Stomach smooth muscle (tissue), 2 donors: Measurements from ENCODE around the gene ZFP69B.

Experiments
- H3K27ac ChIP-seq: one replicate; pipeline ENCODE4 v1.7.0; 2013; ENCODE audit warnings: mild to moderate bottlenecking, low read length, inconsistent platforms
- H3K27me3 ChIP-seq, 2 donors: one replicate each; pipeline ENCODE4 v1.7.0; 2013; ENCODE audit warnings: low read length in 2 of 2; ENCODE audit not compliant: insufficient read depth in 2 of 2, control insufficient read depth in 1 of 2
- H3K36me3 ChIP-seq, 2 donors: one replicate each; pipeline ENCODE4 v1.7.0; 2013; ENCODE audit warnings: low read length in 2 of 2; ENCODE audit not compliant: control insufficient read depth in 2 of 2, insufficient read depth in 2 of 2
- H3K4me1 ChIP-seq: one replicate; pipeline ENCODE4 v1.7.0; 2013; ENCODE audit warnings: low read length; ENCODE audit not compliant: control insufficient read depth, insufficient read depth
- H3K4me3 ChIP-seq, 2 donors: one replicate each; pipeline ENCODE4 v1.7.0; 2013; ENCODE audit warnings: low read length in 2 of 2
- H3K9ac ChIP-seq, 2 donors: one replicate each; pipeline ENCODE4 v1.7.0; 2013; ENCODE audit warnings: low read length in 2 of 2, mild to moderate bottlenecking in 1 of 2
- H3K9me3 ChIP-seq, 2 donors: one replicate each; pipeline ENCODE4 v1.7.0; 2013; ENCODE audit warnings: low read length in 2 of 2; ENCODE audit not compliant: control insufficient read depth in 2 of 2
- donor health status: healthy.
- donor health status: Pancreatic carcinoma.

The ZFP69B gene

GRCh38 chr1:40438391-40439015 is 11.8 kb upstream of the ZFP69B start:
- Histone ChIP-seq H3K4me1 (no peaks in the 10 kb centered on the region), H3K27ac (no peak overlapping the region), H3K9me3 (no peaks in the 10 kb centered on the region), H3K27me3 (no peaks in the 10 kb centered on the region), H3K4me3 (no peak overlapping the region), H3K9ac (no peak overlapping the region), H3K36me3 (no peaks in the 10 kb centered on the region)

- no peaks in the 10 kb centered on the region for H3K27me3 ChIP-seq
- H3K9me3 ChIP-seq = no peaks in the 10 kb centered on the region
- no peak overlapping the region for H3K9ac ChIP-seq
- no peak overlapping the region for H3K4me3 ChIP-seq
- H3K36me3 ChIP-seq = no peaks in the 10 kb centered on the region
- no peaks in the 10 kb centered on the region for H3K4me1 ChIP-seq
- H3K27ac ChIP-seq = no peak overlapping the region
These were observed 11.0 kb upstream of the ZFP69B start for GRCh38 chr1:40439247-40439646.

GRCh38 chr1:40450495-40451237 is 390 bp downstream of the ZFP69B start:
- H3K27ac ChIP-seq = peak overlapping the region; percentile 64
- peak overlapping the region; percentile 65 to 79 for H3K9ac ChIP-seq
- H3K9me3 ChIP-seq = peaks cover 2 to 6% of the 10 kb centered on the region in 2 donors
- H3K4me3 ChIP-seq = peak overlapping the region; percentile 62 to 83
- peaks cover 0 to 2% of the 10 kb centered on the region in 2 donors for H3K36me3 ChIP-seq
- H3K4me1 ChIP-seq = peaks cover 9% of the 10 kb centered on the region
- no peaks in the 10 kb centered on the region for H3K27me3 ChIP-seq

- H3K9ac ChIP-seq = no peak overlapping the region
- H3K36me3 ChIP-seq = peaks cover 0 to 2% of the 10 kb centered on the region in 2 donors
- peaks cover 9% of the 10 kb centered on the region for H3K4me1 ChIP-seq
- peaks cover 2 to 6% of the 10 kb centered on the region in 2 donors for H3K9me3 ChIP-seq
- no peak overlapping the region for H3K27ac ChIP-seq
- H3K4me3 ChIP-seq = peak overlapping the region in 1 of 2 donors; percentile 83
- no peaks in the 10 kb centered on the region for H3K27me3 ChIP-seq
These were observed 936 bp downstream of the ZFP69B start for GRCh38 chr1:40451238-40451585.

- H3K9ac ChIP-seq = no peak overlapping the region
- peaks cover 11% of the 10 kb centered on the region in 2 donors for H3K36me3 ChIP-seq
- no peak overlapping the region for H3K27ac ChIP-seq
- H3K4me3 ChIP-seq = no peak overlapping the region
- peaks cover 11 to 19% of the 10 kb centered on the region in 2 donors for H3K9me3 ChIP-seq
- no peaks in the 10 kb centered on the region for H3K27me3 ChIP-seq
- H3K4me1 ChIP-seq = peaks cover 9% of the 10 kb centered on the region
These were observed 4.6 kb downstream of the ZFP69B start for GRCh38 chr1:40454873-40455272.

GRCh38 chr1:40462956-40463590 is 12.8 kb downstream of the ZFP69B start:
- Histone ChIP-seq H3K27me3 (no peaks in the 10 kb centered on the region), H3K4me3 (peak overlapping the region in 1 of 2 donors; percentile 11), H3K9ac (no peak overlapping the region), H3K4me1 (no peaks in the 10 kb centered on the region), H3K27ac (no peak overlapping the region), H3K9me3 (peaks cover 30 to 59% of the 10 kb centered on the region in 2 donors), H3K36me3 (peaks cover under 1 to 4% of the 10 kb centered on the region in 2 donors)

GRCh38 chr1:40469327-40469726 is 19.1 kb downstream of the ZFP69B start:
- no peaks in the 10 kb centered on the region for H3K36me3 ChIP-seq
- no peaks in the 10 kb centered on the region for H3K27me3 ChIP-seq
- H3K27ac ChIP-seq = no peak overlapping the region
- H3K4me1 ChIP-seq = no peaks in the 10 kb centered on the region
- H3K9ac ChIP-seq = no peak overlapping the region
- H3K4me3 ChIP-seq = no peak overlapping the region
- peaks cover 19 to 43% of the 10 kb centered on the region in 2 donors for H3K9me3 ChIP-seq

- Histone ChIP-seq H3K9me3 (peaks cover 0 to 12% of the 10 kb centered on the region in 2 donors), H3K9ac (no peak overlapping the region), H3K4me3 (no peak overlapping the region), H3K27ac (no peak overlapping the region), H3K4me1 (peaks cover 10% of the 10 kb centered on the region), H3K36me3 (no peaks in the 10 kb centered on the region), H3K27me3 (no peaks in the 10 kb centered on the region)
These were observed 25.0 kb downstream of the ZFP69B start for GRCh38 chr1:40475268-40475667.

GRCh38 chr1:40476924-40477677 is 26.8 kb downstream of the ZFP69B start, which contains the start of gene ZFP69:
ZFP69 (plus strand) TSS chr1:40477290; CDS start chr1:40479362, 2,072 bp downstream.
- H3K9me3 ChIP-seq = peaks cover 0 to 10% of the 10 kb centered on the region in 2 donors
- H3K9ac ChIP-seq = peak within 1 kb of the TSS; percentile 54 to 82

GRCh38 chr1:40477678-40478053 is 27.4 kb downstream of the ZFP69B start:
- H3K27ac ChIP-seq = peak overlapping the region; percentile 24

More at GRCh38 chr1:40476924-40477677, 26.8 kb downstream of the ZFP69B start, which contains the start of gene ZFP69:
- peak within 1 kb of the TSS; percentile 85 to 90 for H3K4me3 ChIP-seq
- peak within 1 kb of the TSS; percentile 24 for H3K27ac ChIP-seq
- no peaks in the 10 kb centered on the region for H3K27me3 ChIP-seq
- peaks cover 10% of the 10 kb centered on the region for H3K4me1 ChIP-seq
- peaks cover 5% of the 10 kb centered on the region in 2 donors for H3K36me3 ChIP-seq

More at GRCh38 chr1:40477678-40478053, 27.4 kb downstream of the ZFP69B start:
- Histone ChIP-seq H3K9ac (peak overlapping the region; percentile 54 to 82), H3K4me1 (peaks cover 10% of the 10 kb centered on the region), H3K9me3 (peaks cover 0 to 8% of the 10 kb centered on the region in 2 donors), H3K4me3 (peak overlapping the region; percentile 78 to 85), H3K27me3 (no peaks in the 10 kb centered on the region), H3K36me3 (peaks cover 5 to 7% of the 10 kb centered on the region in 2 donors)
